ENCODE measurements around the gene DEXI. TPM values are rescaled to one million over a fixed set of nuclear protein-coding genes. Genes with fewer than 3 reads are reported as not detected.

DEXI gene
- total and polyA plus RNA-seq, 9 of the 15 experiments (the other 6 are each of a cell fraction or from before 2014, with no cell fraction given): 2.9 to 40.1 (median 22.0) TPM

DNA sequence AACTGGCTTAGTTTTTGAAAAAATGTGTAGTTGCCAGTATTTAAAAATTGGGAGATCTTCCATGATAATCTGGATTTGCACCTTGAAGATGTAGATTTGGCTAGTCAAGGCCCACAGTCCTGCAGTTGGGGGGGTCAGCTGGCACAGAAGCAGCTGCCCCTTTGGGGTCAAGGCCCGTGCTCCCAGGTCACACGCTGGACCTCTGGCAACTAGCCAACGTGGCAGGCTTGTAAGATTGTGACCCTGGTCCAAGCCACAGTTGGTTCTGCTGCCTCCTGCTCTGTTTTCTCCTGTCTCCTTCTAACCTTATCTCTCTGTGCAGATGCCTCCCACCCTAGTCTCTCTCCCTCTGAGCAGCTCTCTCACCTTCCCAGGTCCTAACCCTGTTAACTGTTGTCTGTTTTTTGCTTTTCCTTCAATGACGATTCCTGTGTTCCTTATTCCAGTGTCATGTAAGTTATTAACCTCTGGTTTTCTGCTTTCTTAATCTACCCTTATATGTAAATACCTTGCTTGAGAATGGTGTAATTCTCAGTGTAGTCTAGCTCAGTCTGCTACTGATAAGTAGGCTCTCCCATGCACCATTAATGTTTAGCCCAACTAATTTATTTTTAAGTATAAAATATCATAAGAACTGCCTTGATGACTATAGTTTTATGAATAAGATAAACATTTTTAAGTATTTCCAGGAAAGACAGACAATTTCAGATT lies 30.0 kb upstream of the DEXI start (continued):
- TF ChIP-seq, protein P1, sequence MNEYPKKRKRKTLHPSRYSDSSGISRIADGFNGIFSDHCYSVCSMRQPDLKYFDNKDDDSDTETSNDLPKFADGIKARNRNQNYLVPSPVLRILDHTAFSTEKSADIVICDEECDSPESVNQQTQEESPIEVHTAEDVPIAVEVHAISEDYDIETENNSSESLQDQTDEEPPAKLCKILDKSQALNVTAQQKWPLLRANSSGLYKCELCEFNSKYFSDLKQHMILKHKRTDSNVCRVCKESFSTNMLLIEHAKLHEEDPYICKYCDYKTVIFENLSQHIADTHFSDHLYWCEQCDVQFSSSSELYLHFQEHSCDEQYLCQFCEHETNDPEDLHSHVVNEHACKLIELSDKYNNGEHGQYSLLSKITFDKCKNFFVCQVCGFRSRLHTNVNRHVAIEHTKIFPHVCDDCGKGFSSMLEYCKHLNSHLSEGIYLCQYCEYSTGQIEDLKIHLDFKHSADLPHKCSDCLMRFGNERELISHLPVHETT (CRISPR knock-in tag; conservative IDR thresholded peaks at IDR 0.05 in 1 of 2, IDR thresholded peaks at IDR 0.05 in 1 of 2): 0 out of 4 replicates have a peak, but pooled peaks of 1 of the 2 experiments have one; percentile 40
- TF ChIP-seq, protein P2, sequence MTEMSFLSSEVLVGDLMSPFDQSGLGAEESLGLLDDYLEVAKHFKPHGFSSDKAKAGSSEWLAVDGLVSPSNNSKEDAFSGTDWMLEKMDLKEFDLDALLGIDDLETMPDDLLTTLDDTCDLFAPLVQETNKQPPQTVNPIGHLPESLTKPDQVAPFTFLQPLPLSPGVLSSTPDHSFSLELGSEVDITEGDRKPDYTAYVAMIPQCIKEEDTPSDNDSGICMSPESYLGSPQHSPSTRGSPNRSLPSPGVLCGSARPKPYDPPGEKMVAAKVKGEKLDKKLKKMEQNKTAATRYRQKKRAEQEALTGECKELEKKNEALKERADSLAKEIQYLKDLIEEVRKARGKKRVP (CRISPR knock-in tag; IDR thresholded peaks at IDR 0.05): peak; percentile 53; the same call in 1 of the 2 replicates
- TF ChIP-seq, protein P3, sequence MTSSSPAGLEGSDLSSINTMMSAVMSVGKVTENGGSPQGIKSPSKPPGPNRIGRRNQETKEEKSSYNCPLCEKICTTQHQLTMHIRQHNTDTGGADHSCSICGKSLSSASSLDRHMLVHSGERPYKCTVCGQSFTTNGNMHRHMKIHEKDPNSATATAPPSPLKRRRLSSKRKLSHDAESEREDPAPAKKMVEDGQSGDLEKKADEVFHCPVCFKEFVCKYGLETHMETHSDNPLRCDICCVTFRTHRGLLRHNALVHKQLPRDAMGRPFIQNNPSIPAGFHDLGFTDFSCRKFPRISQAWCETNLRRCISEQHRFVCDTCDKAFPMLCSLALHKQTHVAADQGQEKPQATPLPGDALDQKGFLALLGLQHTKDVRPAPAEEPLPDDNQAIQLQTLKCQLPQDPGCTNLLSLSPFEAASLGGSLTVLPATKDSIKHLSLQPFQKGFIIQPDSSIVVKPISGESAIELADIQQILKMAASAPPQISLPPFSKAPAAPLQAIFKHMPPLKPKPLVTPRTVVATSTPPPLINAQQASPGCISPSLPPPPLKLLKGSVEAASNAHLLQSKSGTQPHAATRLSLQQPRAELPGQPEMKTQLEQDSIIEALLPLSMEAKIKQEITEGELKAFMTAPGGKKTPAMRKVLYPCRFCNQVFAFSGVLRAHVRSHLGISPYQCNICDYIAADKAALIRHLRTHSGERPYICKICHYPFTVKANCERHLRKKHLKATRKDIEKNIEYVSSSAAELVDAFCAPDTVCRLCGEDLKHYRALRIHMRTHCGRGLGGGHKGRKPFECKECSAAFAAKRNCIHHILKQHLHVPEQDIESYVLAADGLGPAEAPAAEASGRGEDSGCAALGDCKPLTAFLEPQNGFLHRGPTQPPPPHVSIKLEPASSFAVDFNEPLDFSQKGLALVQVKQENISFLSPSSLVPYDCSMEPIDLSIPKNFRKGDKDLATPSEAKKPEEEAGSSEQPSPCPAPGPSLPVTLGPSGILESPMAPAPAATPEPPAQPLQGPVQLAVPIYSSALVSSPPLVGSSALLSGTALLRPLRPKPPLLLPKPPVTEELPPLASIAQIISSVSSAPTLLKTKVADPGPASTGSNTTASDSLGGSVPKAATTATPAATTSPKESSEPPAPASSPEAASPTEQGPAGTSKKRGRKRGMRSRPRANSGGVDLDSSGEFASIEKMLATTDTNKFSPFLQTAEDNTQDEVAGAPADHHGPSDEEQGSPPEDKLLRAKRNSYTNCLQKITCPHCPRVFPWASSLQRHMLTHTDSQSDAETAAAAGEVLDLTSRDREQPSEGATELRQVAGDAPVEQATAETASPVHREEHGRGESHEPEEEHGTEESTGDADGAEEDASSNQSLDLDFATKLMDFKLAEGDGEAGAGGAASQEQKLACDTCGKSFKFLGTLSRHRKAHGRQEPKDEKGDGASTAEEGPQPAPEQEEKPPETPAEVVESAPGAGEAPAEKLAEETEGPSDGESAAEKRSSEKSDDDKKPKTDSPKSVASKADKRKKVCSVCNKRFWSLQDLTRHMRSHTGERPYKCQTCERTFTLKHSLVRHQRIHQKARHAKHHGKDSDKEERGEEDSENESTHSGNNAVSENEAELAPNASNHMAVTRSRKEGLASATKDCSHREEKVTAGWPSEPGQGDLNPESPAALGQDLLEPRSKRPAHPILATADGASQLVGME (CRISPR knock-in tag; IDR thresholded peaks at IDR 0.05): peak; percentile 89
- TF ChIP-seq SMARCE1 (IDR thresholded peaks at IDR 0.05) (peak; percentile 99), NONO (IDR thresholded peaks at IDR 0.05; ENCODE audit: low read depth in 2 of 2, low read length in 1 of 2) (peak in 1 of 2 experiments; percentile 74; a peak in 1 of 4 replicates), ZNF551 (CRISPR knock-in tag; IDR thresholded peaks at IDR 0.05) (no peak), SMAD3 (CRISPR knock-in tag; conservative IDR thresholded peaks at IDR 0.05) (peak; percentile 70; the same call in 1 of the 2 replicates), GATAD2A (IDR thresholded peaks at IDR 0.05) (peak; percentile 100), TAF1 (IDR thresholded peaks at IDR 0.05; ENCODE audit: control insufficient read depth, extremely low read depth, insufficient read depth, low read length, severe bottlenecking) (peak; percentile 41), EHMT2 (IDR thresholded peaks at IDR 0.05) (peak; percentile 71; the same call in 1 of the 2 replicates), SMARCB1 (IDR thresholded peaks at IDR 0.05; ENCODE audit: insufficient read length, low read depth) (peak; percentile 70), CXXC5 (CRISPR knock-in tag; IDR thresholded peaks at IDR 0.05) (peak; percentile 83)
- TF ChIP-seq, protein P4, sequence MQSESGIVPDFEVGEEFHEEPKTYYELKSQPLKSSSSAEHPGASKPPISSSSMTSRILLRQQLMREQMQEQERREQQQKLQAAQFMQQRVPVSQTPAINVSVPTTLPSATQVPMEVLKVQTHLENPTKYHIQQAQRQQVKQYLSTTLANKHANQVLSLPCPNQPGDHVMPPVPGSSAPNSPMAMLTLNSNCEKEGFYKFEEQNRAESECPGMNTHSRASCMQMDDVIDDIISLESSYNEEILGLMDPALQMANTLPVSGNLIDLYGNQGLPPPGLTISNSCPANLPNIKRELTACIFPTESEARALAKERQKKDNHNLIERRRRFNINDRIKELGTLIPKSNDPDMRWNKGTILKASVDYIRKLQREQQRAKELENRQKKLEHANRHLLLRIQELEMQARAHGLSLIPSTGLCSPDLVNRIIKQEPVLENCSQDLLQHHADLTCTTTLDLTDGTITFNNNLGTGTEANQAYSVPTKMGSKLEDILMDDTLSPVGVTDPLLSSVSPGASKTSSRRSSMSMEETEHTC (IDR thresholded peaks at IDR 0.05): peak; percentile 80; the same call in 1 of the 2 replicates
- TF ChIP-seq, protein P5, sequence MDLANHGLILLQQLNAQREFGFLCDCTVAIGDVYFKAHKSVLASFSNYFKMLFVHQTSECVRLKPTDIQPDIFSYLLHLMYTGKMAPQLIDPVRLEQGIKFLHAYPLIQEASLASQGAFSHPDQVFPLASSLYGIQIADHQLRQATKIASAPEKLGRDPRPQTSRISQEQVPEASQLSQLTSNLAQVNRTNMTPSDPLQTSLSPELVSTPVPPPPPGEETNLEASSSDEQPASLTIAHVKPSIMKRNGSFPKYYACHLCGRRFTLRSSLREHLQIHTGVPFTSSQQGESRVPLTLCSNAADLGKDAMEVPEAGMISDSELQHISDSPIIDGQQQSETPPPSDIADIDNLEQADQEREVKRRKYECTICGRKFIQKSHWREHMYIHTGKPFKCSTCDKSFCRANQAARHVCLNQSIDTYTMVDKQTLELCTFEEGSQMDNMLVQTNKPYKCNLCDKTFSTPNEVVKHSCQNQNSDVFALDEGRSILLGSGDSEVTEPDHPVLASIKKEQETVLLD (IDR thresholded peaks at IDR 0.05): peak; percentile 88

Data from K562 (cell line).